Activated CD8-positive, alpha-beta memory T cell treated with anti-CD3 and anti-CD28 coated beads, Interleukin-2, amount 50 U/mL, for 1 hour (primary cell): ENCODE results near the gene ACE.

Source experiments
- DNase-seq: peaks from one replicate; pipeline ENCODE4 v3.0.0-alpha.2; 2020; ENCODE audit errors: extremely low read depth

The ACE gene

GRCh38 chr17:63537991-63538692 lies 61.3 kb downstream of the ACE start:
- DNase-seq, result no peak

GRCh38 chr17:63538693-63539595 lies 62.1 kb downstream of the ACE start:
- DNase-seq, result no peak

GRCh38 chr17:63540590-63540989 lies 63.7 kb downstream of the ACE start:
- no peak for DNase-seq

GRCh38 chr17:63542218-63542545 lies 65.3 kb downstream of the ACE start:
- no peak for DNase-seq

- no peak for DNase-seq
These were observed 66.3 kb downstream of the ACE start for GRCh38 chr17:63542942-63543821.

DNA sequence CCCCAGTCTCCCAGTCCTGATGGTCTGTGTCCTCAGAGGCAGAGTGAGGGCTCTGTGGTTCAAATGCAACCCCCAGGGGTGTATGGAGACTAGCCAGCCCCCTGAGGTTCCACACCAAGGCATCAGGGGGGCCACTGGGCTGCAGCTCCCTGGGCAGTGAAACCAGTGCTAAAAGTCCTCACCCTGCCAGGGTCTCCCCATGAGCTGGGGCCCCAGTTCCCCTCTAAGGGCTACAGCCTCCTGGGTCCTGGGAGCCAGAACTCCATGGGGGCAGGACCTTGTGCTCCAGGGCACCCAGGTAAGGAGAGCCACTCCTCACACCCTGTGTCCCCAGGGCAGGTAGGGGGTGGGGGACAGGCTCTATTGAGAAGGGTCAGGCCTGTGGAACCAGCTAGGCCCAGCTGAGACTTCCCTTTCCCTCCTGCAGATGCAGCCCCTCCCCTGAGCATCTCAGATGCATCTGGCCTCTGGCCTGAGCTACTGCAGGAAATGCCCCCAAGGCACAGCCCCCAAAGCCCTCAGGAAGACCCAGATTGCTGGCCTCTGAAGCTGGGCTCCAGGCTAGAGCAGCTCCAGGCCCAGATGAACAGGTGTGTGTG lies 67.1 kb downstream of the ACE start:
- no peak for DNase-seq

GRCh38 chr17:63544467-63545301 lies 67.8 kb downstream of the ACE start:
- no peak for DNase-seq

GRCh38 chr17:63546308-63547082 lies 69.6 kb downstream of the ACE start:
- DNase-seq, result no peak

DNA sequence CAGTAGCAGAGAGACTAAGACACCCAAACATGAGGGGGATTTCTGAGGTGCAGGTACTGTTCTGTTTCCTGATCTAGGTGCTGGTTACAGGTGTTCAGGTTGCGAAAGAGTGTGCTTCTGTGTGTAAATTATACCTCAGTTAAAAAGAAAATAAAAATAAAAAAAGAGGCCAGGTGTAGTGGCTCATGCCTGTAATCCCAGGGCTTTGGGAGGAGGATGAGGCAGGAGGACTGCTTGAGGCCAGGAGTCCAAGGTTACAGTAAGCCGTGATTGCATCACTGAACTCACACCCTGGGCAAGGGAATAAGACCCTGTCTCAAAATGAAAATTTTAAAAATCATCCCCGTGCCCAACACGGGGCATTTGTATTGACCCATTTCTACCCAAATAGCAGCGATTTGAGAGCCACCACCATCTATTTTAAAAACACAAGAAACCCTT lies 70.2 kb downstream of the ACE start:
- no peak for DNase-seq
